ENCODE measurements around the gene CCDC157. TPM values are rescaled to one million over a fixed set of nuclear protein-coding genes. Genes with fewer than 3 reads are reported as not detected.

Gene CCDC157
- total and polyA plus RNA-seq, 2 of the 4 experiments (the other 2 are of a cell fraction) = 0.90 to 2.2 TPM

DNA sequence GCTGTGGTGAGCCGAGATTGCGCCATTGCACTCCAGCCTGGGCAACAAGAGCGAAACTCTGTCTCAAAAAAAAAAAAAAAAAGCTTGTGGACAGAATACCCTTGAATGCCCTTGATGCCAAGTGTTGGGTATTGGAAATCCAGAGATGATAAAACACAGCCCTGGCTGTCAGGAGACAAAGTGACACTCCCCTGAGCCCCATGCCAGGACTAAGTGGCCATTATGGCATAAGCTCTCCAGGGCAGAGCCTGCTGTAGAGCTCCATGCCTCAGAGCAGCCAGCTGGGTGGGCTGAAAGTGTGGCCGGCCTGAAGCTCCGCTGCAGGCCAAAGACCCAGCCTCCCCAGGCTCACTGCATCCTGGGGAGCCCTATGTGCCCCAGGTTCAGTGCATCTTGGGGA lies 25.5 kb downstream of the CCDC157 start:
- no peak overlapping the region for H4K91ac ChIP-seq (ENCODE audit: insufficient read depth, low read depth, low read length)
- H2AK5ac ChIP-seq (ENCODE audit: low read depth, low read length) = no peak overlapping the region
- no peaks in the 10 kb centered on the region for H3K27me3 ChIP-seq (ENCODE audit: control insufficient read depth, insufficient read depth, low read length)
- H3K23ac ChIP-seq (ENCODE audit: low read depth, low read length) = no peak overlapping the region
- H3K18ac ChIP-seq (ENCODE audit: low read depth, low read length) = no peak overlapping the region
- H2BK15ac ChIP-seq (ENCODE audit: low read depth, low read length) = no peak overlapping the region
- TF ChIP-seq, protein P1, sequence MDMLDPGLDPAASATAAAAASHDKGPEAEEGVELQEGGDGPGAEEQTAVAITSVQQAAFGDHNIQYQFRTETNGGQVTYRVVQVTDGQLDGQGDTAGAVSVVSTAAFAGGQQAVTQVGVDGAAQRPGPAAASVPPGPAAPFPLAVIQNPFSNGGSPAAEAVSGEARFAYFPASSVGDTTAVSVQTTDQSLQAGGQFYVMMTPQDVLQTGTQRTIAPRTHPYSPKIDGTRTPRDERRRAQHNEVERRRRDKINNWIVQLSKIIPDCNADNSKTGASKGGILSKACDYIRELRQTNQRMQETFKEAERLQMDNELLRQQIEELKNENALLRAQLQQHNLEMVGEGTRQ (IDR thresholded peaks at IDR 0.05; ENCODE audit: low read depth, low read length) = no peak
- no peak for TF ChIP-seq CHD1 (IDR thresholded peaks at IDR 0.05; ENCODE audit: low read depth, low read length)
- no peak for TF ChIP-seq RCOR1 (IDR thresholded peaks at IDR 0.05; ENCODE audit: insufficient replicate concordance, low read length)
- no peak for TF ChIP-seq MAZ (IDR thresholded peaks at IDR 0.05; ENCODE audit: borderline replicate concordance, low read depth, low read length)
- no peak overlapping the region for H2BK20ac ChIP-seq (ENCODE audit: low read depth, low read length)
- peak overlapping the region; percentile 28 for H2AK9ac ChIP-seq (replicated peaks; ENCODE audit: low read depth, low read length, poor library complexity)
- H3K36me3 ChIP-seq (ENCODE audit: control insufficient read depth, insufficient read depth, low read length) = peaks cover 52% of the 10 kb centered on the region
- no peak overlapping the region for H3K4ac ChIP-seq (ENCODE audit: low read depth, low read length)
- intact Hi-C loops (cut with micrococcal nuclease) = no loop called here
- ChIA-PET CTCF (no interaction called here), POLR2A (ENCODE audit: unreplicated experiment) (interaction anchor here (1.0 kb wide), 1 partner anchor 13 kb away, joined by 3 read pairs; no protein-coding TSS in a partner anchor)
- H3K4me1 ChIP-seq (ENCODE audit: control insufficient read depth, insufficient read depth, low read length) = peaks cover 7% of the 10 kb centered on the region
- no peak overlapping the region for H3K14ac ChIP-seq (replicated peaks; ENCODE audit: low read depth, low read length)
- peaks cover 3% of the 10 kb centered on the region; the same call in 1 of the 2 replicates for H3K9me1 ChIP-seq (ENCODE audit: insufficient read depth, low read length)
- DNase-seq = no peak
- peaks cover 11 to 13% of the 10 kb centered on the region in 2 experiments for H3K79me1 ChIP-seq (ENCODE audit: low read depth in 1 of 2, low read length in 2 of 2)
- no CpG with 5 or more reads among the region's 5 CpGs for WGBS, 2 experiments (ENCODE audit: extremely low coverage in 2 of 2, insufficient read length in 1 of 2)
- no peak overlapping the region for H3K4me2 ChIP-seq (ENCODE audit: low read depth, low read length)
- no peaks in the 10 kb centered on the region for H4K20me1 ChIP-seq (ENCODE audit: insufficient read depth, low read length)
- no peak overlapping the region for H3K56ac ChIP-seq (ENCODE audit: extremely low read depth, insufficient read depth, low read length)
- H2AFZ ChIP-seq (replicated peaks; ENCODE audit: low read length, poor library complexity) = no peak overlapping the region
- no peaks in the 10 kb centered on the region for H3K9me3 ChIP-seq (ENCODE audit: control insufficient read depth, insufficient read depth, low read length)
- H3K9ac ChIP-seq (ENCODE audit: low read depth, low read length) = no peak overlapping the region
- no peak for ATAC-seq (ENCODE audit: low read depth)
- BruUV-seq (replicated peaks) = no TSS peak
- no peak overlapping the region for H3K4me3 ChIP-seq (ENCODE audit: insufficient read depth, low read depth, low read length)
- dilution Hi-C loops (cut with HindIII; ENCODE audit: low sequenced_read_pairs, unreplicated experiment) = no loop called here
- no peak overlapping the region for H2BK120ac ChIP-seq (ENCODE audit: low read depth, low read length)
- no peak overlapping the region for H4K5ac ChIP-seq (ENCODE audit: low read depth, low read length)
- H4K8ac ChIP-seq (ENCODE audit: low read depth in 2 of 2, low read length in 2 of 2) = no peak overlapping the region
- in situ Hi-C loops (cut with MboI; ENCODE audit: low sequenced_read_pairs) = no loop called here
- H2BK5ac ChIP-seq (ENCODE audit: low read depth, low read length, poor library complexity, severe bottlenecking) = no peak overlapping the region
- no peak overlapping the region for H3K27ac ChIP-seq (ENCODE audit: insufficient read depth, low read length)

Data from IMR-90 (cell line).